AG04450 (cell line): Measurements from ENCODE around the gene SELENOI. TPM values are rescaled to one million over a fixed set of nuclear protein-coding genes. Genes with fewer than 3 reads are reported as not detected.
A peak's percentile ranks its signal among the peaks of the same experiment; 100 is the strongest.

Experiments used
- CTCF ChIA-PET: fragments of 300-600, 350-600 bp; formaldehyde crosslinking; extraction: SDS; loops from one replicate; lab custom pipeline; 2022; ENCODE audit warnings: antibody characterized with exemption, inconsistent platforms; lab: Charles Lee
- POLR2A ChIA-PET: fragments of 350-600 bp; formaldehyde crosslinking; extraction: SDS; loops from one replicate; lab custom pipeline; 2021; ENCODE audit warnings: antibody characterized with exemption, inconsistent platforms; lab: Yijun Ruan, JAX
- DNase-seq: peaks from one replicate; pipeline ENCODE4 v3.0.0-alpha.2; 2011; ENCODE audit warnings: low read depth, low spot score
- H3K27ac ChIP-seq: one replicate; pipeline ENCODE4 v1.5.1; 2012; ENCODE audit warnings: low read depth, low read length, control low read depth
- H3K27me3 ChIP-seq: one replicate; pipeline ENCODE4 v1.6.0; 2012; ENCODE audit warnings: low read length; ENCODE audit not compliant: control insufficient read depth, insufficient read depth
- H3K4me3 ChIP-seq: 2 replicates; pipeline ENCODE4 v1.5.1; 2011; ENCODE audit warnings: mild to moderate bottlenecking, low read depth, low read length, control low read depth
- H3K9me3 ChIP-seq: 2 replicates; pipeline ENCODE4 v1.5.1; 2012; ENCODE audit warnings: low read length; ENCODE audit not compliant: control insufficient read depth, insufficient read depth
- polyA minus RNA-seq: library from RNA; depleted of rRNA, polyadenylated mRNA; stranded (reverse); fragments of >200 nt; gene quantifications from 2 replicates; pipeline ENCODE4 v1.2.3, GENCODE V29; 2011; rRNA and poly(A)+ RNA removed
- polyA plus RNA-seq: library from polyadenylated mRNA; depleted of rRNA; stranded (reverse); fragments of >200 nt; gene quantifications from 2 replicates; pipeline ENCODE4 v1.2.3, GENCODE V29; 2011; rRNA removed
- TF ChIP-seq, protein P1 (sequence below): IDR thresholded peaks from 2 replicates; pipeline ENCODE4 v1.5.1; 2011; ENCODE audit warnings: low read depth, low read length, control low read depth, inconsistent platforms

SELENOI gene
- polyA plus RNA-seq (8.9 and 10.9 TPM in 2 replicates), polyA minus RNA-seq (33.1 and 45.9 TPM in 2 replicates)

- POLR2A ChIA-PET = interaction anchor here (0.6 to 1.2 kb wide), 5 partner anchors 10 to 101 kb away, joined by 3 to 4 read pairs (median 4); partner anchors contain the start of genes HADHA and HADHB
- CTCF ChIA-PET = interaction anchor here (1.1 to 2.7 kb wide), 2 partner anchors 15 to 21 kb away, joined by 3 to 12 read pairs; no protein-coding TSS in a partner anchor
- no peaks in the 10 kb centered on the region for H3K27me3 ChIP-seq
- DNase-seq = peak; percentile 98
- peak within 1 kb of the TSS; percentile 87 for H3K27ac ChIP-seq
- H3K4me3 ChIP-seq = peak within 1 kb of the TSS; percentile 94
- TF ChIP-seq, protein P1, sequence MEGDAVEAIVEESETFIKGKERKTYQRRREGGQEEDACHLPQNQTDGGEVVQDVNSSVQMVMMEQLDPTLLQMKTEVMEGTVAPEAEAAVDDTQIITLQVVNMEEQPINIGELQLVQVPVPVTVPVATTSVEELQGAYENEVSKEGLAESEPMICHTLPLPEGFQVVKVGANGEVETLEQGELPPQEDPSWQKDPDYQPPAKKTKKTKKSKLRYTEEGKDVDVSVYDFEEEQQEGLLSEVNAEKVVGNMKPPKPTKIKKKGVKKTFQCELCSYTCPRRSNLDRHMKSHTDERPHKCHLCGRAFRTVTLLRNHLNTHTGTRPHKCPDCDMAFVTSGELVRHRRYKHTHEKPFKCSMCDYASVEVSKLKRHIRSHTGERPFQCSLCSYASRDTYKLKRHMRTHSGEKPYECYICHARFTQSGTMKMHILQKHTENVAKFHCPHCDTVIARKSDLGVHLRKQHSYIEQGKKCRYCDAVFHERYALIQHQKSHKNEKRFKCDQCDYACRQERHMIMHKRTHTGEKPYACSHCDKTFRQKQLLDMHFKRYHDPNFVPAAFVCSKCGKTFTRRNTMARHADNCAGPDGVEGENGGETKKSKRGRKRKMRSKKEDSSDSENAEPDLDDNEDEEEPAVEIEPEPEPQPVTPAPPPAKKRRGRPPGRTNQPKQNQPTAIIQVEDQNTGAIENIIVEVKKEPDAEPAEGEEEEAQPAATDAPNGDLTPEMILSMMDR = no peak
- no peaks in the 10 kb centered on the region for H3K9me3 ChIP-seq
Observed at GRCh38 chr2:26345545-26346453, at the start of gene SELENOI. SELENOI (plus strand) TSS chr2:26346143; CDS start chr2:26346233, 90 bp downstream.

DNA sequence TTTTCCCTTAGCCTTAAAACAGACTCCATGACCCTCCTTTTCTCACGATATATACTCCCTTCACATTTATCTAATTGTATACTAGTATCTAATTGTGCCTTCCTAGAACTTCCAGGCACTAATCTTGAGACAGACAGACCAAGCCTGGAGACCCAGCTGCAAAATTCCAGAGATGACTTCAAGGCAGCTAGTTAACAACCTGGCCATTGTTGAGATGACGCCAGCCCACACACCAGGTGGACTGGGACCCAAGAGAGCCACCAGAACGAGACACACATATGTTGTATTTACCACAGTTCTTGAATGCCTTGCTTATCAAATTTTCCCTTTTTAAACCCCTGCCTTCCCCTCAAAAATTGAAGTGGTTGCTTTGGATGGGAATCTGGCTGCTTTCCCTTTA, 48.9 kb upstream of the SELENOI start:
- no peak for DNase-seq
- H3K4me3 ChIP-seq = no peak overlapping the region
- H3K9me3 ChIP-seq = no peaks in the 10 kb centered on the region
- H3K27ac ChIP-seq = no peak overlapping the region
- TF ChIP-seq, protein P1 = no peak
- POLR2A ChIA-PET = no interaction called here
- H3K27me3 ChIP-seq = no peaks in the 10 kb centered on the region
- CTCF ChIA-PET = no interaction called here

GRCh38 chr2:26298286-26298637, 47.7 kb upstream of the SELENOI start:
- CTCF ChIA-PET = no interaction called here
- TF ChIP-seq, protein P1 = no peak
- Histone ChIP-seq H3K27ac (no peak overlapping the region), H3K9me3 (no peaks in the 10 kb centered on the region), H3K27me3 (no peaks in the 10 kb centered on the region), H3K4me3 (no peak overlapping the region)
- POLR2A ChIA-PET = no interaction called here
- DNase-seq = no peak

GRCh38 chr2:26298638-26299393, 47.1 kb upstream of the SELENOI start:
- DNase-seq = no peak
- H3K27ac ChIP-seq = peak overlapping the region; percentile 76
- POLR2A ChIA-PET = interaction anchor here (1.6 to 1.8 kb wide), 2 partner anchors 52 to 55 kb away, joined by 4 to 10 read pairs; partner anchors contain the start of genes HADHA and HADHB
- peak overlapping the region; percentile 49 for H3K4me3 ChIP-seq
- no peaks in the 10 kb centered on the region for H3K27me3 ChIP-seq
- TF ChIP-seq, protein P1 = no peak
- H3K9me3 ChIP-seq = no peaks in the 10 kb centered on the region
- CTCF ChIA-PET = no interaction called here
